22Rv1 (cell line): Measurements from ENCODE around the gene CDA.

ENCODE experiments used
- H3K27ac ChIP-seq: fragments of 450-650 bp; 2 replicates; pipeline ENCODE4 v1.5.1; 2017
- CTCF ChIP-seq: fragments of 450-650 bp; IDR thresholded peaks from 2 replicates; pipeline ENCODE4 v1.5.1; 2017; ENCODE audit warnings: mild to moderate bottlenecking
- ZFX ChIP-seq: fragments of 450-650 bp; IDR thresholded peaks from 2 replicates; pipeline ENCODE4 v1.6.1; 2017; ENCODE audit warnings: antibody characterized with exemption, borderline replicate concordance

The CDA gene

GRCh38 chr1:20654104-20654690 lies 65.3 kb downstream of the CDA start:
- H3K27ac ChIP-seq, result no peak overlapping the region
- TF ChIP-seq CTCF (no peak), ZFX (no peak)

DNA sequence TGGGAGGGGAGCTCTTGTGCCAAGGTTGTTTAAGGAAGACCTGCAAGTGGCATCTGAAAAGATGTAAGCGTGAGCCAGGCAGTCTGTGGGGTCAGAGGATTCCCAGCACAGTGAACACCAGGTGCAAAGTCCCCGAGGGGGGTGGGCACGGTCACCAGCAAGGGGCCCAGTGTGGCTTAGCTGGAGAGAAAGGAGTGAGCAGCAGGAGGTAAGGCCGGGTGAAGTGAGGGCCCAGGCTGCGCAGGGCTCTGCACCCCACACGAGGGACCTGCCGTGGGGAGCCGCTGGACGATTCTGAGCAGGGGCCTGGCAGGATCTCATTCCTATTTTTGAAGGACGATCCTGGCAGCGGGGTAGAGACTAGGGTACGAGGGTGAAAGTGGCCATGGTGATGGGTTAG lies 68.1 kb downstream of the CDA start:
- H3K27ac ChIP-seq, result no peak overlapping the region
- TF ChIP-seq ZFX (no peak), CTCF (no peak)

DNA sequence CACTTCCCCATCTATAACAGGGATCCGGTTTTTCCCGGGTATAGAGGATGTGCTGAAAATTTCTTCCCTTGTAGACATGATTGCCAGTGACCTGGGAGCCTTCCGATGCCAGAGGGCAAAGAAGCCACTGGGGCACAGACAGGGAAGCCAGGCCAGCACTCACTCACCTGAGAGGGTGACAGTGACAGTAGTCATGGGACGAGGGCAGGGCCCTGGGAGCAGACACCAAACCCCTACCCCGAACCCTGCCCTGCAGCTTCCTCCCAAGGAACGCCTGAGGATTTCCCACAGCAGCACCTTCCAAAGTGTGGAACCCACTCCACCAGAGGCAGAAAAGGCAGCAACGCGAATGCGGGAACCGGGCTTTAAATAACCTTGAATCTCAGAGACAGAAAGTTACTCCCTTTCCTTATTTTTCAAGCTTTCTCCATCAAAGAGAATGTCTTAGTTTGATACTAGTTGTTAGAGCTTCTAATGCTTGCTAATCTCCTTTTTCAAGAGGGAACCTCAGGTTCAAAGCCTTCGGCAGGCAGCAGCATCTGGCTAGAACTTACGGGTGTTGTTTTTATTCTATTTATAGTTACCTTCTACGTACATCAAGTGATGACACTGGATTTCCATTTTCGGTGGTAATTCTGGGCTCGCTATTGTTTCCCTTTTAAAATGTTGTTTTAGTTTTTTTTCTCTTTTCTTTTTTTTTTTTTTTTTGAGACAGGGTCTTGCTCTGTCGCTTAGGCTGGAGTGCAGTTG lies 69.4 kb downstream of the CDA start:
- no peak for TF ChIP-seq CTCF
- TF ChIP-seq ZFX, result no peak
- H3K27ac ChIP-seq, result no peak overlapping the region

DNA sequence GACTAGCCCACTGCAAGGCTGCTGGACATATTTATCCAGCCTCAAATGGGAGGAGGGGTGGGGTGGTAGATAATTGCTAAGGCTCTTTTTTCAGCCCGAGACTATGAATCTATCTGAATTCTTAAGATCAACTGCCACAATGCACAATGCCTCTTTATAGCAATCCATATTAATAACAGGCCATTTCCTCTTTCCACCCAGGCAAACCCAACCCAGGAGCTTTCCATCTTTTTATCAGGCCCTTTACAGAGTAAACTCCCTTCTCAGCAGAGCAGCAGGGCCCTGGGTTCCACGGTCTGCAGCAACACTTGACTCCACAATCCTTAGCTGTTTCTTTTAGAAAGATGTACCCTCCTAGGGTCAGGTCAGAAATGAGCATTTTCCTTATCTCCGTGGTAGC lies 71.5 kb downstream of the CDA start:
- no peak for TF ChIP-seq ZFX
- TF ChIP-seq CTCF, result no peak
- H3K27ac ChIP-seq, result peak overlapping the region; percentile 65

- peak overlapping the region; percentile 65 for H3K27ac ChIP-seq
- TF ChIP-seq ZFX (no peak), CTCF (no peak)
Observed at GRCh38 chr1:20660847-20661206, 71.9 kb downstream of the CDA start.

DNA sequence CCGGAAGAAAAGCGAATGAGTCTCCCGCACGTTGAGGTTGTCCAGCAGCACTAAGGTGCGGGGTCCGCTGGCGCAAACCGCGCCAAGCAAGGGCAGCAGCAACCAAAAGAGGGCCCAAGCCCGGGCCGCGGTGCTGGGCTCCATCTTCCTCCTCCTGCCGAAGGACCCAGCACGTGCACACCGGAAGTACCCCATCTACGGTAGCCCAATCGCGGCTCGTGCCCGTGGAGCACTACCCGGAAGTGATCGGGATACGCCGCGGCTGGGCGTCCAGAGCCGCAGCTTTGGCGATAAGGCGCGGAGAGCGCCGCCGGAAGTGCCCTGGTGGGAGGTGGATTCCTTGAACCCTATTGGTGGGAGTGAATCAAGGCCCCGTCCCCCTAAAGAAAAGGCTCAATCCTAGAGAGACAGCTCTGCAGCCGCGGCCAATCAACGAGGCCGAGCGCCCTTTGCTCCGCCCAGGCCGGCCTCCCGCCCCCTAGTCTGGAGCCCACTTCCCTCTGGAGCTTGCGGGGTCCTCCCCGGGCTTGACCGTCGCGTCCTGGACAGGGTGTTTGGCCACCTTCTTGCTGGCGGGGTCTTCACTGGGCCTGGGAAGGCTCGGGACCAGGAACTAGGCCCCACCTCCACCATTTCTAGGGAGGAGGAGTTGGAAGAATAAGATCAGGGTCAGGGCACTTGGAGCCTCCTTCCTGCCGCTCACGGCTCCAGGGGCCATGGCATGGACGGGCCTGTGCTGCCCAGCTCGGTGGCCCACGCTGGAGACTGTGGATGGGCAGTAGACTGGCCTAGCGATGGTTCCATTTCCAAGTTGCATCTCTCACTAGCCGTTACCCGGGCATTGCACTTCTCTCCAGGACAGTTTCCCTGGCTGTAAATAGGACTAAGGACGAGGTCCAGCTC lies 72.6 kb downstream of the CDA start, which contains the start of gene DDOST:
Gene DDOST (minus strand): TSS at position 163 of the 903 bp plus-strand sequence. CDS start 19 bp downstream, at position 144.
- TF ChIP-seq ZFX (no peak), CTCF (peak; percentile 61)
- peak within 1 kb of the TSS; percentile 65 for H3K27ac ChIP-seq
